Gastrocnemius medialis (tissue), 4 donors: Measurements from ENCODE around the gene SPATA32. TPM values are rescaled to one million over a fixed set of nuclear protein-coding genes. Genes with fewer than 3 reads are reported as not detected.
A peak's percentile ranks its signal among the peaks of the same experiment; 100 is the strongest.
"Not testable (repeated sequence)": the region's sequence is repeated elsewhere in the genome, so short reads cannot be mapped to it uniquely, and the experiment has no call there.

Source experiments
- ATAC-seq, 2 donors: fragments of 150-250 bp; one replicate each; pipeline ENCODE4 v1.9.1; 2016
- DNase-seq, 2 donors: peaks; one replicate each; pipeline ENCODE4 v3.0.0-alpha.2; 2019
- H3K27ac ChIP-seq, 4 donors: fragments of 200-600 bp; sonication (generic); 1 replicate in 1 of 4; 2 replicates in 3 of 4; pipeline ENCODE4 v1.5.1; 2016 to 2018; ENCODE audit warnings: mild to moderate bottlenecking in 2 of 4, moderate library complexity in 1 of 4
- H3K27me3 ChIP-seq, 3 donors: fragments of 200-600 bp; sonication (generic) in 2 of 3; 1 replicate in 1 of 3; 2 replicates in 2 of 3; pipeline versions ENCODE4 v1.5.1 to v1.6.0; 2016 to 2019; ENCODE audit warnings: mild to moderate bottlenecking in 1 of 3, moderate library complexity in 1 of 3
- H3K36me3 ChIP-seq, 2 donors: fragments of 200-600 bp; sonication (generic) in 1 of 2; one replicate each; pipeline ENCODE4 v1.5.1; 2017 to 2018
- H3K4me1 ChIP-seq, 2 donors: fragments of 200-600 bp; sonication (generic) in 1 of 2; one replicate each; pipeline ENCODE4 v1.5.1; 2016 to 2017; ENCODE audit warnings: mild to moderate bottlenecking in 2 of 2
- H3K4me3 ChIP-seq, 4 donors: fragments of 200-600 bp; sonication (generic) in 3 of 4; 1 replicate in 1 of 4; 2 replicates in 3 of 4; pipeline ENCODE4 v1.5.1; 2016 to 2019; ENCODE audit warnings: mild to moderate bottlenecking in 2 of 4
- H3K9me3 ChIP-seq, 3 donors: fragments of 200-600 bp; sonication (generic) in 2 of 3; 1 replicate in 1 of 3; 2 replicates in 2 of 3; pipeline ENCODE4 v1.5.1; 2016 to 2019
- POLR2A ChIP-seq, 2 donors: fragments of 450-650 bp; IDR thresholded peaks; one replicate each; pipeline ENCODE4 v1.6.1; 2017; ENCODE audit warnings: antibody characterized with exemption in 2 of 2, mild to moderate bottlenecking in 2 of 2, moderate library complexity in 2 of 2
- in situ Hi-C, 4 donors: fragments of 200-750 bp; cut with MboI; loops; one replicate each; pipeline versions ENCODE4 v1.15.0 to v1.8.0; 2017; ENCODE audit warnings: low sequenced_read_pairs in 4 of 4
- intact Hi-C: fragments of 100-400 bp; cut with DNase I; formaldehyde crosslinking; loops from one replicate; pipeline ENCODE4 v1.15.1; 2023; ENCODE audit warnings: low total_unique reads
- total RNA-seq, 4 donors: library from RNA; depleted of rRNA; stranded (reverse); fragments of >200 nt; gene quantifications; one replicate each; pipeline versions ENCODE4 v1.1.0 to v1.2.3, GENCODE V29; 2016
- TF ChIP-seq, protein P1 (sequence below), 5 experiments: fragments of 450-650 bp in 3 of 5; fragments of 200-600 bp in 2 of 5; sonication (generic) in 2 of 5; IDR thresholded peaks in 4 of 5; conservative IDR thresholded peaks in 1 of 5; 1 replicate in 4 of 5; 2 replicates in 1 of 5; pipeline ENCODE4 v1.5.1; 2016 to 2019; ENCODE audit warnings: antibody characterized with exemption in 5 of 5, mild to moderate bottlenecking in 3 of 5, moderate library complexity in 3 of 5

Gene SPATA32
- total RNA-seq, 4 donors from 2014 or later = not detected

DNA sequence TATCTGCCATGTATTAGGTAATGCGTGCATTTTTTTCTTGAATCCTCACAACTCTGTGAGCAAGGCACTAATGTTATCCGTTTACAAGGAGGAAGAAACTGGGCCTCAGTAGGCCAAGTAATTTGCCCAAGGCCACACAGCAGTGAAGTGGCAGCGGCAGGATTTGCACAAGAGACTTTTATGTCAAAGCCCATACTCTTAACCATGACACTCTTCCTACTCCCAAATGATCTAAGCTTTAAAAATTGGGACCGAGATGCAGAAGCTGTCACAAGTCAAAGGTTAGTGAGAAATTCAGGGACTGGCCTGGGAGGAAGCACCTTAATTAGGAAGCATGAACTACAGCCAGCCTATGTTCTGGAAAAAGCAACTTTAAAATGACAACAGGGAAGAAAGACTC, 44.2 kb upstream of the SPATA32 start:
- in situ Hi-C loops = no loop called here

DNA sequence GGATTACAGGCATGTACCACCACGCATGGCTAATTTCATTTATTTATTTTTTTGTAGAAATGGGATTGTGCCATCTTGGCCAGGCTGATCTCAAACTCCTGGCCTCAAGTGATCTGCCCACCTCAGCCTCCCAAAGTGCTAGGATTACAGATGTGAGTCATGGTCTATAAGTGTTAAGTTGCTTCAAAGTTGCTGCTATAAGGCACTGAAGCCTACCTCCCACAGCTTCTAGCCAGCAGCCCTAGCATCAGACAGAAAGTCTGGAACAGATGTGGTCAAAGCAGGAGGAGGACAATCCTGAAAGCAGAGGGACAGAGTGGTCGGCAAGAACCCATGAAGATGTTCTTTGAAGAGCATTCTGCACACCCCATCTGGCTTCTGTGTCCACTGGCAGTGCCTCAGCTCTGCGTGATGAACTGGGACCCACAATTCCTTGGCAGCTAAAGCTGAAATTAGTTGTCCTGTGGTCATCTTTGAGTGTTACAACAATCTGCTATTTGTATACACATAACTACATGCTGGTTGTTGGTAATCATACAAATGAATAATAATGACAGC, 43.7 kb upstream of the SPATA32 start:
- intact Hi-C loops (loop anchor here (2.0 kb wide), 1 partner anchor 21 kb away; no protein-coding TSS in a partner anchor), in situ Hi-C loops (no loop called here)
- peak in 1 of 2 donors; percentile 71 for DNase-seq
- H3K4me1 ChIP-seq = peaks cover 83 to 92% of the 10 kb centered on the region in 2 donors
- H3K27ac ChIP-seq = peak overlapping the region; percentile 88 to 98 (median 94)
- ATAC-seq = peak; percentile 63 to 65
- H3K4me3 ChIP-seq = no peak overlapping the region
- H3K27me3 ChIP-seq = no peaks in the 10 kb centered on the region
- H3K36me3 ChIP-seq = no peaks in the 10 kb centered on the region
- no peaks in the 10 kb centered on the region for H3K9me3 ChIP-seq
- peak; percentile 27 to 42 for TF ChIP-seq POLR2A (IDR thresholded peaks at IDR 0.05)
- TF ChIP-seq, protein P1, sequence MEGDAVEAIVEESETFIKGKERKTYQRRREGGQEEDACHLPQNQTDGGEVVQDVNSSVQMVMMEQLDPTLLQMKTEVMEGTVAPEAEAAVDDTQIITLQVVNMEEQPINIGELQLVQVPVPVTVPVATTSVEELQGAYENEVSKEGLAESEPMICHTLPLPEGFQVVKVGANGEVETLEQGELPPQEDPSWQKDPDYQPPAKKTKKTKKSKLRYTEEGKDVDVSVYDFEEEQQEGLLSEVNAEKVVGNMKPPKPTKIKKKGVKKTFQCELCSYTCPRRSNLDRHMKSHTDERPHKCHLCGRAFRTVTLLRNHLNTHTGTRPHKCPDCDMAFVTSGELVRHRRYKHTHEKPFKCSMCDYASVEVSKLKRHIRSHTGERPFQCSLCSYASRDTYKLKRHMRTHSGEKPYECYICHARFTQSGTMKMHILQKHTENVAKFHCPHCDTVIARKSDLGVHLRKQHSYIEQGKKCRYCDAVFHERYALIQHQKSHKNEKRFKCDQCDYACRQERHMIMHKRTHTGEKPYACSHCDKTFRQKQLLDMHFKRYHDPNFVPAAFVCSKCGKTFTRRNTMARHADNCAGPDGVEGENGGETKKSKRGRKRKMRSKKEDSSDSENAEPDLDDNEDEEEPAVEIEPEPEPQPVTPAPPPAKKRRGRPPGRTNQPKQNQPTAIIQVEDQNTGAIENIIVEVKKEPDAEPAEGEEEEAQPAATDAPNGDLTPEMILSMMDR (IDR thresholded peaks at IDR 0.05 in 4 of 5, conservative IDR thresholded peaks at IDR 0.05 in 1 of 5) = no peak

More for the DNA sequence above, 44.2 kb upstream of the SPATA32 start:
- Histone ChIP-seq H3K27me3 (no peaks in the 10 kb centered on the region), H3K27ac (peak overlapping the region; percentile 88 to 98 (median 94)), H3K4me1 (peaks cover 85 to 93% of the 10 kb centered on the region in 2 donors), H3K36me3 (no peaks in the 10 kb centered on the region), H3K9me3 (no peaks in the 10 kb centered on the region), H3K4me3 (no peak overlapping the region)
- DNase-seq (no peak), ATAC-seq (no peak)
- TF ChIP-seq, protein P1 (IDR thresholded peaks at IDR 0.05 in 4 of 5, conservative IDR thresholded peaks at IDR 0.05 in 1 of 5) = no peak
- TF ChIP-seq POLR2A (IDR thresholded peaks at IDR 0.05) = no peak
- intact Hi-C loops = no loop called here

DNA sequence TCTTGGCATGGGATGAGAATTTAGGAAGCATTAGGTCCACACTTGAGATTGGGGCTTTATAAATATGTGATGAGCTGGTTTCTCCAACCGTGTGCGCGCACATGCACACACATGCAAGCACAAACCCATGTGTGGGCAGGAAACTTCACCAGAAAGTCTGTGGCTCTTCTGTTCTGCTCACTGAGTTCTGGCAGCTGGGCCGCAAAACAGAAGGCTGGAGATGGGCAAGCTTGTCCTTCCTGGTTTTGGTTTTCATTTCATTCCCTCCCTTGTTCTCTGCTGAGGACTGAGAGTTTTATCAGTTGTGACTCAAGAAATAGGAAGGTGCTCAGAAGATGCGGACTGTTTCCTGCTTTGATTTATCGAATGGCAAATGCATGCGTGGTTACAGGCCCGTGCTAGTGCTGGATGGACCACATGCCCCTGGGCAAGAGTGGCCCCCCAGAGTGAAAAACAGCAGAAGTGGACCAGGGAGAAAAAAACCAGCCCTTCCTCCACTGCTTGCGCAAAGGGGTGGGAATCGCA, 40.8 kb upstream of the SPATA32 start:
- intact Hi-C loops (no loop called here), in situ Hi-C loops (no loop called here)
- H3K4me3 ChIP-seq = no peak overlapping the region
- H3K27me3 ChIP-seq = no peaks in the 10 kb centered on the region
- peak; percentile 40 to 71 for DNase-seq
- no peaks in the 10 kb centered on the region for H3K36me3 ChIP-seq
- peak overlapping the region; percentile 88 to 98 (median 94) for H3K27ac ChIP-seq
- H3K9me3 ChIP-seq = no peaks in the 10 kb centered on the region
- TF ChIP-seq, protein P1 (IDR thresholded peaks at IDR 0.05 in 4 of 5, conservative IDR thresholded peaks at IDR 0.05 in 1 of 5) = no peak
- TF ChIP-seq POLR2A (IDR thresholded peaks at IDR 0.05) = no peak
- H3K4me1 ChIP-seq = peaks cover 82 to 92% of the 10 kb centered on the region in 2 donors
- peak; percentile 20 to 32 for ATAC-seq

DNA sequence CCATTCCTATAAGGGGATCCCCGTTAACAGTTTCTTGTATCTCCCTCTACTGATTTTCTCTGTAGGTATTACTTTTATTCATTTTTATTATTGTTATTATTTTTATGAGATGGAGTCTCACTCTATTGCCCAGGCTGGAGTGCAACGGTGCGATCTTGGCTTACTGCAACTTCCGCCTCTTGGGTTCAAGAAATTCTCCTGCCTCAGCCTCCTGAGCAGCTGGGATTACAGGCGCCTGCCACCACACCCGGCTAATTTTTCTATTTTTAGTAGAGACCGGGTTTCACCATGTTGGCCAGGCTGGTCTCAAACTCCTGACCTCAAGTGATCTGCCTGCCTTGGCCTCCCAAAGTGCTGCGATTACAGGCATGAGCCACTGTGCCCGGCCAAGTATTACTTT, 40.3 kb upstream of the SPATA32 start:
- H3K9me3 ChIP-seq, ATAC-seq, H3K4me3 ChIP-seq, H3K36me3 ChIP-seq, H3K27me3 ChIP-seq, intact Hi-C loops, in situ Hi-C loops: not testable (repeated sequence)
- Histone ChIP-seq H3K4me1 (peaks cover 82 to 92% of the 10 kb centered on the region in 2 donors), H3K27ac (peak overlapping the region; percentile 88 to 98 (median 94))
- DNase-seq = peak in 1 of 2 donors; percentile 63

DNA sequence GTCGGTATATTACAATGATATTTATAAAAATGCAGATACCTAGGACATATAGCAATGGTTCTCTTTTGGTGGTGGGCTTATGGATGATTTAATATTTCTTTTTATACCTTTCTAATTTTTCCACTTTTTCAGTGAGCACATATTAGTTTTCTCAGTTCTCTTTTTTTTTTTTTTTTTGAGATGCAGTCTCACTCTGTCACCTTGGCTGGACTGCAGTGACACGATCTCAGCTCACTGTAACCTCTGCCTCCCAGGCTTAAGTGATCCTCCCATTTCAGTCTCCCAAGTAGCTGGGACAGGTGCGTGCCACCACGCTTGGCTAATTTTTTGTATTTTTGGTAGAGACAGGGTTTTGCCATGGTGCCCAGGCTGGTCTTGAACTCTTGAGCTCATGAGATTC, 39.8 kb upstream of the SPATA32 start:
- DNase-seq = no peak
- TF ChIP-seq, protein P1 (IDR thresholded peaks at IDR 0.05 in 4 of 5, conservative IDR thresholded peaks at IDR 0.05 in 1 of 5) = no peak
- no peak for TF ChIP-seq POLR2A (IDR thresholded peaks at IDR 0.05)
- intact Hi-C loops (no loop called here), in situ Hi-C loops (no loop called here)
- ATAC-seq = no peak
- H3K36me3 ChIP-seq = no peaks in the 10 kb centered on the region
- H3K4me1 ChIP-seq = peaks cover 82 to 92% of the 10 kb centered on the region in 2 donors
- no peaks in the 10 kb centered on the region for H3K9me3 ChIP-seq
- H3K27me3 ChIP-seq = no peaks in the 10 kb centered on the region
- peak overlapping the region; percentile 88 to 98 (median 94) for H3K27ac ChIP-seq
- no peak overlapping the region for H3K4me3 ChIP-seq
